ENCODE results near the gene TTC19. TPM values are rescaled to one million over a fixed set of nuclear protein-coding genes. Genes with fewer than 3 reads are reported as not detected.
A peak's percentile ranks its signal among the peaks of the same experiment; 100 is the strongest.

TTC19 gene
- total RNA-seq, 2 donors from 2014 or later, result 27.3 to 29.4 TPM

GRCh38 chr17:16002708-16003260 is 3.2 kb downstream of the TTC19 start:
- Mint-ChIP-seq H3K36me3 (peaks cover 34 to 58% of the 10 kb centered on the region in 2 donors), H3K9me3 (peaks cover 0 to 5% of the 10 kb centered on the region in 2 donors), H3K27ac (no peak overlapping the region)
- ATAC-seq, result no peak
- no peak for DNase-seq (ENCODE audit: low spot score in 2 of 2)

GRCh38 chr17:16003841-16004240 is 4.2 kb downstream of the TTC19 start:
- H3K36me3 Mint-ChIP-seq, result peaks cover 43 to 68% of the 10 kb centered on the region in 2 donors
- H3K27ac Mint-ChIP-seq, result no peak overlapping the region
- DNase-seq (ENCODE audit: low spot score in 2 of 2) (no peak), ATAC-seq (no peak)
- peaks cover 0 to 5% of the 10 kb centered on the region in 2 donors for H3K9me3 Mint-ChIP-seq

- Mint-ChIP-seq H3K36me3 (peaks cover 40 to 63% of the 10 kb centered on the region in 2 donors), H3K27ac (peak overlapping the region in 1 of 2 donors; percentile 12), H3K9me3 (peaks cover 0 to 5% of the 10 kb centered on the region in 2 donors)
Measured at GRCh38 chr17:16005636-16006035, 6.0 kb downstream of the TTC19 start.

GRCh38 chr17:16007439-16007838 is 7.8 kb downstream of the TTC19 start:
- DNase-seq (ENCODE audit: low spot score in 2 of 2) (no peak), ATAC-seq (peak; percentile 51 to 77)
- Mint-ChIP-seq H3K36me3 (peaks cover 28 to 52% of the 10 kb centered on the region in 2 donors), H3K9me3 (no peaks in the 10 kb centered on the region), H3K27ac (no peak overlapping the region)

More at GRCh38 chr17:16005636-16006035, 6.0 kb downstream of the TTC19 start:
- ATAC-seq (no peak), DNase-seq (ENCODE audit: low spot score in 2 of 2) (no peak)

- DNase-seq (ENCODE audit: low spot score in 2 of 2) (no peak), ATAC-seq (no peak)
- H3K27ac Mint-ChIP-seq, result no peak overlapping the region
- no peaks in the 10 kb centered on the region for H3K9me3 Mint-ChIP-seq
- peaks cover 11 to 32% of the 10 kb centered on the region in 2 donors for H3K36me3 Mint-ChIP-seq
Measured at GRCh38 chr17:16013943-16014407, 14.4 kb downstream of the TTC19 start.

GRCh38 chr17:16019347-16019746 is 19.7 kb downstream of the TTC19 start:
- ATAC-seq, result no peak
- H3K9me3 Mint-ChIP-seq, result no peaks in the 10 kb centered on the region
- H3K36me3 Mint-ChIP-seq, result peaks cover 7 to 33% of the 10 kb centered on the region in 2 donors
- peak overlapping the region; percentile 25 to 72 for H3K27ac Mint-ChIP-seq
- DNase-seq (ENCODE audit: low spot score in 2 of 2), result no peak

- DNase-seq (ENCODE audit: low spot score in 2 of 2) (no peak), ATAC-seq (no peak)
- H3K27ac Mint-ChIP-seq, result no peak overlapping the region
- peaks cover 22 to 44% of the 10 kb centered on the region in 2 donors for H3K36me3 Mint-ChIP-seq
- no peaks in the 10 kb centered on the region for H3K9me3 Mint-ChIP-seq
Measured at GRCh38 chr17:16023881-16024280, 24.3 kb downstream of the TTC19 start.

GRCh38 chr17:16025202-16025601 is 25.6 kb downstream of the TTC19 start:
- Mint-ChIP-seq H3K27ac (peak overlapping the region; percentile 11 to 48), H3K36me3 (peaks cover 20 to 48% of the 10 kb centered on the region in 2 donors), H3K9me3 (no peaks in the 10 kb centered on the region)
- ATAC-seq (no peak), DNase-seq (ENCODE audit: low spot score in 2 of 2) (no peak)

- no peaks in the 10 kb centered on the region for H3K9me3 Mint-ChIP-seq
- H3K36me3 Mint-ChIP-seq, result peaks cover 20 to 48% of the 10 kb centered on the region in 2 donors
- DNase-seq (ENCODE audit: low spot score in 2 of 2), result no peak
- peak overlapping the region; percentile 96 to 98 for H3K27ac Mint-ChIP-seq
- peak in 1 of 2 donors; percentile 4 for ATAC-seq
Measured at GRCh38 chr17:16026895-16027294, 27.3 kb downstream of the TTC19 start.

GRCh38 chr17:16027708-16028584 is 28.3 kb downstream of the TTC19 start:
- peak; percentile 97 to 99 for ATAC-seq
- peak; percentile 47 to 74 for DNase-seq (ENCODE audit: low spot score in 2 of 2)
- no peaks in the 10 kb centered on the region for H3K9me3 Mint-ChIP-seq
- peaks cover 20 to 57% of the 10 kb centered on the region in 2 donors for H3K36me3 Mint-ChIP-seq
- H3K27ac Mint-ChIP-seq, result peak overlapping the region; percentile 96 to 98

- H3K36me3 Mint-ChIP-seq, result peaks cover 6 to 44% of the 10 kb centered on the region in 2 donors
- ATAC-seq (no peak), DNase-seq (ENCODE audit: low spot score in 2 of 2) (no peak)
- no peaks in the 10 kb centered on the region for H3K9me3 Mint-ChIP-seq
- peak overlapping the region in 1 of 2 donors; percentile 84 for H3K27ac Mint-ChIP-seq
Measured at GRCh38 chr17:16033729-16034349, 34.2 kb downstream of the TTC19 start.

GRCh38 chr17:16036261-16036660 is 36.6 kb downstream of the TTC19 start:
- ATAC-seq, result no peak

GRCh38 chr17:16037636-16038035 is 38.0 kb downstream of the TTC19 start:
- Mint-ChIP-seq H3K27ac (peak overlapping the region; percentile 53 to 75), H3K36me3 (peaks cover 10 to 51% of the 10 kb centered on the region in 2 donors), H3K9me3 (no peaks in the 10 kb centered on the region)
- ATAC-seq (no peak), DNase-seq (ENCODE audit: low spot score in 2 of 2) (no peak)

More at GRCh38 chr17:16036261-16036660, 36.6 kb downstream of the TTC19 start:
- DNase-seq (ENCODE audit: low spot score in 2 of 2), result no peak
- H3K9me3 Mint-ChIP-seq, result no peaks in the 10 kb centered on the region
- H3K36me3 Mint-ChIP-seq, result peaks cover 6 to 50% of the 10 kb centered on the region in 2 donors
- H3K27ac Mint-ChIP-seq, result no peak overlapping the region

GRCh38 chr17:16040710-16041251 is 41.2 kb downstream of the TTC19 start:
- peak overlapping the region in 1 of 2 donors; percentile 61 for H3K27ac Mint-ChIP-seq
- DNase-seq (ENCODE audit: low spot score in 2 of 2) (no peak), ATAC-seq (no peak)
- no peaks in the 10 kb centered on the region for H3K9me3 Mint-ChIP-seq
- peaks cover 11 to 49% of the 10 kb centered on the region in 2 donors for H3K36me3 Mint-ChIP-seq

GRCh38 chr17:16044487-16044886 is 44.9 kb downstream of the TTC19 start:
- ATAC-seq, result no peak
- Mint-ChIP-seq H3K9me3 (no peaks in the 10 kb centered on the region), H3K36me3 (peaks cover 7 to 37% of the 10 kb centered on the region in 2 donors), H3K27ac (peak overlapping the region in 1 of 2 donors; percentile 19)
- DNase-seq (ENCODE audit: low spot score in 2 of 2), result no peak

GRCh38 chr17:16046966-16047365 is 47.3 kb downstream of the TTC19 start:
- H3K36me3 Mint-ChIP-seq, result peaks cover 7 to 33% of the 10 kb centered on the region in 2 donors
- H3K9me3 Mint-ChIP-seq, result no peaks in the 10 kb centered on the region
- ATAC-seq (no peak), DNase-seq (ENCODE audit: low spot score in 2 of 2) (no peak)
- H3K27ac Mint-ChIP-seq, result no peak overlapping the region
